ENCODE measurements around the gene THUMPD3.
A peak's percentile ranks its signal among the peaks of the same experiment; 100 is the strongest.

Gene THUMPD3, protein sequence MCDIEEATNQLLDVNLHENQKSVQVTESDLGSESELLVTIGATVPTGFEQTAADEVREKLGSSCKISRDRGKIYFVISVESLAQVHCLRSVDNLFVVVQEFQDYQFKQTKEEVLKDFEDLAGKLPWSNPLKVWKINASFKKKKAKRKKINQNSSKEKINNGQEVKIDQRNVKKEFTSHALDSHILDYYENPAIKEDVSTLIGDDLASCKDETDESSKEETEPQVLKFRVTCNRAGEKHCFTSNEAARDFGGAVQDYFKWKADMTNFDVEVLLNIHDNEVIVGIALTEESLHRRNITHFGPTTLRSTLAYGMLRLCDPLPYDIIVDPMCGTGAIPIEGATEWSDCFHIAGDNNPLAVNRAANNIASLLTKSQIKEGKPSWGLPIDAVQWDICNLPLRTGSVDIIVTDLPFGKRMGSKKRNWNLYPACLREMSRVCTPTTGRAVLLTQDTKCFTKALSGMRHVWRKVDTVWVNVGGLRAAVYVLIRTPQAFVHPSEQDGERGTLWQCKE

DNA sequence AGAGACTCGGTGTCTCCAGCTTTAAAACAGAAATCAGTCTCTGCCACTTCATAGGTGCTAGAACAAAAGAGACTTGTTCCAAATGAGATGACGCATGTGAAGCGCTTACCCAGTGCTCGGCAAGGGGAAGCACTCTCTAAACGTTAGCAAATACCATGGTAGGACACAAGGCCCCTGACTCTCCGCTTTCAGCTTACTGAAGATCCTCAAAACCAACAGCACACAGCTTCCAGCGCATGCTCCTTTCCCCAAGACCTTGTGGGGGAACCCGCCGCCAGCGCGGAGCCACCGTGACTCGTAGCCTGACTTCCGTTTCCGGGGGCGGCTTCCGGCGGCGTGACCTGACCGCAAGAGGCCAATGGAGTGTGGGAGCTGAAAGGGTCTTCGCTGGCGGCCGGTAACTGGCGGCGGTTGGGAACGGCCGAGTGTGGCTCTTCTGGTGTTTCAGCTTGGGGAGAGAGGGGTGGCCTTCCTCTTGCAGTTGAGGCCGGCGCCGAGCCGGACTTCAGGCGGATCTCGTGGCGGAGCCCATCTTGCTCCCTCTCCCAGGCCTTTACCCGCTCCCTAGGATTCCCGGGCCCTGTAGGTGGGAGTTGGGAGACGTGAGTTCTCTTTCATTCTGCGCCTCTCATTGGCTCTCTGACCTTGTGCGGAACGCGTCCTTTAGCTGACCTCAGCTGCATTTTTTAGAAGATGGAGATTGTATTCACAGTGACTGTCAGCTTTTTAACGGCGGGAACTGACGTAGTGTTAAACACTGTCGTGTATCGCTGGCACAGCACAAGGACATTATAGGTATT lies at the start of gene THUMPD3:
Gene THUMPD3, plus strand, starts transcription at position 324 of the 800 bp plus-strand sequence. CDS start 2,015 bp downstream, outside the sequence.
- no peaks in the 10 kb centered on the region for H3K27me3 ChIP-seq (ENCODE audit: insufficient read depth, low read length, poor library complexity, severe bottlenecking)
- TF ChIP-seq, protein P1, sequence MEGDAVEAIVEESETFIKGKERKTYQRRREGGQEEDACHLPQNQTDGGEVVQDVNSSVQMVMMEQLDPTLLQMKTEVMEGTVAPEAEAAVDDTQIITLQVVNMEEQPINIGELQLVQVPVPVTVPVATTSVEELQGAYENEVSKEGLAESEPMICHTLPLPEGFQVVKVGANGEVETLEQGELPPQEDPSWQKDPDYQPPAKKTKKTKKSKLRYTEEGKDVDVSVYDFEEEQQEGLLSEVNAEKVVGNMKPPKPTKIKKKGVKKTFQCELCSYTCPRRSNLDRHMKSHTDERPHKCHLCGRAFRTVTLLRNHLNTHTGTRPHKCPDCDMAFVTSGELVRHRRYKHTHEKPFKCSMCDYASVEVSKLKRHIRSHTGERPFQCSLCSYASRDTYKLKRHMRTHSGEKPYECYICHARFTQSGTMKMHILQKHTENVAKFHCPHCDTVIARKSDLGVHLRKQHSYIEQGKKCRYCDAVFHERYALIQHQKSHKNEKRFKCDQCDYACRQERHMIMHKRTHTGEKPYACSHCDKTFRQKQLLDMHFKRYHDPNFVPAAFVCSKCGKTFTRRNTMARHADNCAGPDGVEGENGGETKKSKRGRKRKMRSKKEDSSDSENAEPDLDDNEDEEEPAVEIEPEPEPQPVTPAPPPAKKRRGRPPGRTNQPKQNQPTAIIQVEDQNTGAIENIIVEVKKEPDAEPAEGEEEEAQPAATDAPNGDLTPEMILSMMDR (conservative IDR thresholded peaks at IDR 0.05; ENCODE audit: low read length) = no peak
- TF ChIP-seq EZH2phosphoT487 (IDR thresholded peaks at IDR 0.05; ENCODE audit: borderline replicate concordance) = no peak
- peak within 1 kb of the TSS; percentile 90 for H3K4me2 ChIP-seq (ENCODE audit: low read depth, low read length, poor library complexity, severe bottlenecking)
- peaks cover 12% of the 10 kb centered on the region; the same call in 1 of the 2 replicates for H3K36me3 ChIP-seq (ENCODE audit: insufficient read depth, low read length)
- H2AFZ ChIP-seq (ENCODE audit: low read length) = peak within 1 kb of the TSS; percentile 85
- no peaks in the 10 kb centered on the region for H3K9me2 ChIP-seq (replicated peaks; ENCODE audit: low read depth, low read length)
- peaks cover 4% of the 10 kb centered on the region for H4K20me1 ChIP-seq (ENCODE audit: insufficient read depth, low read length, poor library complexity, severe bottlenecking)
- peaks cover 50% of the 10 kb centered on the region for H3K79me2 ChIP-seq (ENCODE audit: insufficient read depth, low read length)
- H3K4me1 ChIP-seq (ENCODE audit: insufficient read depth, low read length, poor library complexity, severe bottlenecking) = peaks cover 43% of the 10 kb centered on the region
- H3K9ac ChIP-seq (ENCODE audit: low read depth, low read length, poor library complexity, severe bottlenecking) = peak within 1 kb of the TSS; percentile 95
- H3K4me3 ChIP-seq (ENCODE audit: low read length, poor library complexity, severe bottlenecking) = peak within 1 kb of the TSS; percentile 87
- H3F3A ChIP-seq (ENCODE audit: low read depth) = peaks cover 10% of the 10 kb centered on the region
- H3K9me3 ChIP-seq (ENCODE audit: insufficient read depth, low read depth, low read length) = no peaks in the 10 kb centered on the region

DNA sequence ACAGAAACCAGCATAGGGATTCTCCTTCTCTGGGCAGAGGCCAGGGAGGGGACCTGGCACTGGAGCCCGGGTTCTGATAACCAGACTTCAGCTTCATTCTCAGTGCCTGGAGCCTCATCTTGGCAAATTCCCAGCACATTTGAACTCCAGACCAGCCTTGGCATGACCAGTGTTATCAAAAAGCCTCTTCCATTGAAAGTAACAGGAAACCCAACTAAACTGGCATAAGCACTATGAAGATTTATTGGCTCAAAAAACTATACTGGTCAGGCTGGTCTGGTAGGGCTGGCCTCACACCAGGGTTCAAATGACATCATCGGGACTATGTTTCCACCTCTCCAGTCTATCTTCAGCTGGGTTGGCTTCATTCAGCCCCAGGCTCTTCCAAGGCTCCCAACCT lies 48.1 kb upstream of the THUMPD3 start:
- H3K36me3 ChIP-seq (ENCODE audit: insufficient read depth, low read length) = no peaks in the 10 kb centered on the region
- no peaks in the 10 kb centered on the region for H3K9me2 ChIP-seq (replicated peaks; ENCODE audit: low read depth, low read length)
- no peaks in the 10 kb centered on the region for H3K79me2 ChIP-seq (ENCODE audit: insufficient read depth, low read length)
- H3K27me3 ChIP-seq (ENCODE audit: insufficient read depth, low read length, poor library complexity, severe bottlenecking) = no peaks in the 10 kb centered on the region
- no peak overlapping the region for H3K4me3 ChIP-seq (ENCODE audit: low read length, poor library complexity, severe bottlenecking)
- H3K9me3 ChIP-seq (ENCODE audit: insufficient read depth, low read depth, low read length) = no peaks in the 10 kb centered on the region
- H2AFZ ChIP-seq (ENCODE audit: low read length) = no peak overlapping the region
- H3K4me1 ChIP-seq (ENCODE audit: insufficient read depth, low read length, poor library complexity, severe bottlenecking) = no peaks in the 10 kb centered on the region
- H4K20me1 ChIP-seq (ENCODE audit: insufficient read depth, low read length, poor library complexity, severe bottlenecking) = no peaks in the 10 kb centered on the region
- TF ChIP-seq, protein P1 (conservative IDR thresholded peaks at IDR 0.05; ENCODE audit: low read length) = no peak
- TF ChIP-seq EZH2phosphoT487 (IDR thresholded peaks at IDR 0.05; ENCODE audit: borderline replicate concordance) = no peak
- H3F3A ChIP-seq (ENCODE audit: low read depth) = no peaks in the 10 kb centered on the region
- H3K4me2 ChIP-seq (ENCODE audit: low read depth, low read length, poor library complexity, severe bottlenecking) = no peak overlapping the region
- H3K9ac ChIP-seq (ENCODE audit: low read depth, low read length, poor library complexity, severe bottlenecking) = no peak overlapping the region

DNA sequence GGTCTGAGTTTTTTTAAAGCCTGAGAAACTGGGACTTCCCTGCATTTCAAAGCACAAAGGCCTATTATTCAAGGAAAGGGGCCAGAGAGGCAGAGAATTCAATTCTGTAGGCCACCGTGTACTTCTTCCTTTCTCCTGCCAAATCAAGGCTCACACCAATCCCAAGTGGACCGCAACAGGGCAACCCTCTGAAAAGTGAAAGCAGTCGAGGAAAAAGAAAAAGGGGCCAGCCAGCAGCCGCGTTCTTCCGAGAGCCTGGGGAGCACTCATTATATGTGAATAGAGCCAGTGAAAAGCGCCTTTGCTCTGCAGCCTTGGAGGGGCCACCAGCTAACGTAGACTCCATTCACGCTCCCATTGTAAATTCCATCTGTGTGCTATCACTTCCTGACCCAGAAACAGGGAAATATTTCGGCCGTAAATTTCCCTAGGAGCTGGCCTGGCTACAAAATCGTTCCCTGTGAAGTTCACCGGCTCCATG lies 45.9 kb upstream of the THUMPD3 start:
- no peak overlapping the region for H3K4me3 ChIP-seq (ENCODE audit: low read length, poor library complexity, severe bottlenecking)
- H3K9me3 ChIP-seq (ENCODE audit: insufficient read depth, low read depth, low read length) = no peaks in the 10 kb centered on the region
- H3K9me2 ChIP-seq (replicated peaks; ENCODE audit: low read depth, low read length) = no peaks in the 10 kb centered on the region
- TF ChIP-seq, protein P1 (conservative IDR thresholded peaks at IDR 0.05; ENCODE audit: low read length) = no peak
- TF ChIP-seq EZH2phosphoT487 (IDR thresholded peaks at IDR 0.05; ENCODE audit: borderline replicate concordance) = no peak
- H3K79me2 ChIP-seq (ENCODE audit: insufficient read depth, low read length) = no peaks in the 10 kb centered on the region
- no peaks in the 10 kb centered on the region for H4K20me1 ChIP-seq (ENCODE audit: insufficient read depth, low read length, poor library complexity, severe bottlenecking)
- no peaks in the 10 kb centered on the region for H3K36me3 ChIP-seq (ENCODE audit: insufficient read depth, low read length)
- no peak overlapping the region for H3K4me2 ChIP-seq (ENCODE audit: low read depth, low read length, poor library complexity, severe bottlenecking)
- H3K4me1 ChIP-seq (ENCODE audit: insufficient read depth, low read length, poor library complexity, severe bottlenecking) = no peaks in the 10 kb centered on the region
- H2AFZ ChIP-seq (ENCODE audit: low read length) = no peak overlapping the region
- no peaks in the 10 kb centered on the region for H3K27me3 ChIP-seq (ENCODE audit: insufficient read depth, low read length, poor library complexity, severe bottlenecking)
- H3K9ac ChIP-seq (ENCODE audit: low read depth, low read length, poor library complexity, severe bottlenecking) = no peak overlapping the region
- no peaks in the 10 kb centered on the region for H3F3A ChIP-seq (ENCODE audit: low read depth)
